H1 (cell line): Measurements from ENCODE around the gene TSPAN9. TPM values are rescaled to one million over a fixed set of nuclear protein-coding genes. Genes with fewer than 3 reads are reported as not detected.

Source experiments
- CTCF ChIA-PET: fragments of 300-600 bp; sonication (Branson Sonifier 250); formaldehyde crosslinking; loops from one replicate; lab custom pipeline; 2021; ENCODE audit not compliant: partially characterized antibody; lab: Charles Lee
- POLR2A ChIA-PET: fragments of 300-600 bp; sonication (Branson Sonifier 250); formaldehyde crosslinking; loops from one replicate; lab custom pipeline; 2021; ENCODE audit warnings: inconsistent platforms; ENCODE audit not compliant: partially characterized antibody; lab: Charles Lee
- DNase-seq, 2 experiments: peaks; one replicate each; pipeline versions ENCODE4 v3.0.0 to v3.0.0-alpha.2; 2010 to 2022; ENCODE audit warnings: low spot score in 2 of 2, low read depth in 1 of 2, mixed read lengths in 1 of 2
- FAIRE-seq: peaks from 2 replicates; lab custom pipeline; 2011; peaks lifted over from hg19 to GRCh38; lab: Jason Lieb, UNC
- H2AFZ ChIP-seq: 2 replicates; pipeline ENCODE4 v1.8.1; 2012; ENCODE audit warnings: low read length, inconsistent platforms
- H2AK5ac ChIP-seq: 2 replicates; pipeline ENCODE4 v1.6.1; 2013; ENCODE audit warnings: low read depth, low read length
- H2BK120ac ChIP-seq: replicated peaks from 2 replicates; pipeline ENCODE3; 2013; ENCODE audit warnings: low read depth, low read length, inconsistent platforms
- H2BK12ac ChIP-seq: 2 replicates; pipeline ENCODE4 v1.6.1; 2013; ENCODE audit warnings: low read depth, low read length
- H2BK15ac ChIP-seq: 2 replicates; pipeline ENCODE4 v1.6.1; 2013; ENCODE audit warnings: low read length
- H2BK20ac ChIP-seq: 2 replicates; pipeline ENCODE4 v1.6.1; 2013; ENCODE audit warnings: low read length
- H2BK5ac ChIP-seq: 2 replicates; pipeline ENCODE4 v1.6.1; 2013; ENCODE audit warnings: low read depth, low read length
- H3K14ac ChIP-seq: 2 replicates; pipeline ENCODE4 v1.6.1; 2013; ENCODE audit warnings: inconsistent platforms; ENCODE audit not compliant: insufficient read length
- H3K18ac ChIP-seq: 2 replicates; pipeline ENCODE4 v1.6.1; 2013; ENCODE audit warnings: low read length; ENCODE audit errors: extremely low read depth
- H3K23ac ChIP-seq: 2 replicates; pipeline ENCODE4 v1.6.1; 2013; ENCODE audit warnings: inconsistent platforms; ENCODE audit not compliant: insufficient read length
- H3K23me2 ChIP-seq: 2 replicates; pipeline ENCODE4 v1.6.1; 2013; ENCODE audit warnings: low read depth, low read length
- H3K27ac ChIP-seq: 2 replicates; pipeline ENCODE4 v1.6.1; 2011; ENCODE audit warnings: low read depth, low read length, inconsistent platforms
- H3K27me3 ChIP-seq, 4 experiments: replicated peaks in 1 of 4; 1 replicate in 1 of 4; 2 replicates in 3 of 4; pipeline versions ENCODE4 v1.6.1 to v1.8.1; 2011 to 2013; ENCODE audit warnings: low read length in 3 of 4, mild to moderate bottlenecking in 3 of 4, inconsistent platforms in 2 of 4, mixed read lengths in 2 of 4, moderate library complexity in 1 of 4; ENCODE audit not compliant: control insufficient read depth in 3 of 4, insufficient read depth in 3 of 4; ENCODE audit errors: extremely low read depth in 1 of 4
- H3K36me3 ChIP-seq, 4 experiments: 2 replicates each; pipeline versions ENCODE4 v1.6.1 to v1.8.1; 2011 to 2013; ENCODE audit warnings: mild to moderate bottlenecking in 4 of 4, low read length in 3 of 4, moderate library complexity in 2 of 4, control low read depth in 1 of 4, inconsistent platforms in 1 of 4; ENCODE audit not compliant: insufficient read depth in 4 of 4, control insufficient read depth in 2 of 4
- H3K4ac ChIP-seq: replicated peaks from 2 replicates; pipeline ENCODE3; 2013; ENCODE audit warnings: low read length, low read depth, mixed read lengths, inconsistent platforms; ENCODE audit not compliant: insufficient read length
- H3K4me1 ChIP-seq, 4 experiments: replicated peaks in 1 of 4; 1 replicate in 1 of 4; 2 replicates in 3 of 4; pipeline versions ENCODE4 v1.6.1 to v1.8.1; 2011 to 2013; ENCODE audit warnings: low read length in 3 of 4, inconsistent platforms in 2 of 4, mixed read lengths in 1 of 4; ENCODE audit not compliant: insufficient read depth in 4 of 4, control insufficient read depth in 3 of 4
- H3K4me2 ChIP-seq, 2 experiments: 2 replicates each; pipeline versions ENCODE4 v1.6.1 to v1.8.1; 2011 to 2013; ENCODE audit warnings: low read depth in 2 of 2, low read length in 2 of 2, control low read depth in 1 of 2, inconsistent platforms in 1 of 2, mild to moderate bottlenecking in 1 of 2; ENCODE audit not compliant: insufficient read depth in 1 of 2
- H3K4me3 ChIP-seq, 4 experiments: fragments of 200-600, 300-600 bp in 1 of 4; sonication (generic), shearing (Covaris generic), sonication (Bioruptor Twin) in 1 of 4; 2 replicates each; pipeline versions ENCODE4 v1.5.1 to v1.8.1; 2011 to 2016; ENCODE audit warnings: low read length in 4 of 4, low read depth in 3 of 4, control low read depth in 2 of 4, inconsistent platforms in 2 of 4, mild to moderate bottlenecking in 2 of 4, mixed read lengths in 1 of 4, moderate library complexity in 1 of 4; ENCODE audit not compliant: insufficient read depth in 2 of 4; ENCODE audit errors: extremely low read depth in 1 of 4
- H3K56ac ChIP-seq: replicated peaks from 2 replicates; pipeline ENCODE3; 2013; ENCODE audit warnings: low read depth, mild to moderate bottlenecking, mixed read lengths, low read length, inconsistent platforms; ENCODE audit not compliant: insufficient read length
- H3K79me1 ChIP-seq: 2 replicates; pipeline ENCODE4 v1.6.1; 2013; ENCODE audit warnings: low read depth, low read length, control low read depth
- H3K79me2 ChIP-seq, 2 experiments: 2 replicates each; pipeline versions ENCODE4 v1.6.1 to v1.8.1; 2012 to 2013; ENCODE audit warnings: low read length in 2 of 2, mild to moderate bottlenecking in 2 of 2, inconsistent platforms in 1 of 2; ENCODE audit not compliant: insufficient read depth in 2 of 2, control insufficient read depth in 1 of 2
- H3K9ac ChIP-seq, 4 experiments: replicated peaks in 1 of 4; 1 replicate in 1 of 4; 2 replicates in 3 of 4; pipeline versions ENCODE4 v1.6.1 to v1.8.1; 2011 to 2013; ENCODE audit warnings: low read depth in 3 of 4, low read length in 3 of 4, control low read depth in 2 of 4, mild to moderate bottlenecking in 2 of 4, moderate library complexity in 2 of 4, inconsistent platforms in 1 of 4; ENCODE audit errors: extremely low read depth in 1 of 4
- H3K9me3 ChIP-seq, 2 experiments: 2 replicates each; pipeline versions ENCODE4 v1.6.1 to v1.8.1; 2012 to 2013; ENCODE audit warnings: mild to moderate bottlenecking in 2 of 2, moderate library complexity in 2 of 2, control low read depth in 1 of 2, inconsistent platforms in 1 of 2, low read depth in 1 of 2, low read length in 1 of 2, mixed read lengths in 1 of 2; ENCODE audit not compliant: insufficient read depth in 2 of 2
- H4K20me1 ChIP-seq, 2 experiments: replicated peaks in 1 of 2; 2 replicates each; pipeline versions ENCODE3 to v1.8.1; 2011 to 2013; ENCODE audit warnings: inconsistent platforms in 2 of 2, low read length in 2 of 2, mild to moderate bottlenecking in 1 of 2; ENCODE audit not compliant: insufficient read depth in 2 of 2, control insufficient read depth in 1 of 2
- H4K5ac ChIP-seq: 2 replicates; pipeline ENCODE4 v1.6.1; 2013; ENCODE audit warnings: low read length, low read depth, mixed read lengths, inconsistent platforms; ENCODE audit not compliant: insufficient read length
- H4K8ac ChIP-seq: 2 replicates; pipeline ENCODE4 v1.8.0; 2013; ENCODE audit warnings: mild to moderate bottlenecking, moderate library complexity, low read length, inconsistent platforms; ENCODE audit not compliant: insufficient read depth; ENCODE audit errors: extremely low read depth
- H4K91ac ChIP-seq: replicated peaks from 2 replicates; pipeline ENCODE3; 2013; ENCODE audit warnings: low read length, mixed read lengths, inconsistent platforms; ENCODE audit not compliant: insufficient read length
- ASH2L ChIP-seq: fragments of 200-600, 300-600 bp; sonication (generic); IDR thresholded peaks from one replicate; pipeline ENCODE4 v1.7.1; 2017; ENCODE audit warnings: low read length
- BACH1 ChIP-seq: IDR thresholded peaks from 2 replicates; pipeline ENCODE4 v1.6.1; 2012; ENCODE audit warnings: low read length, improper control_type of control experiment
- BCL11A ChIP-seq, 2 experiments: IDR thresholded peaks; one replicate each; pipeline ENCODE4 v1.6.1; 2011; ENCODE audit warnings: low read depth in 2 of 2, low read length in 2 of 2, mild to moderate bottlenecking in 2 of 2
- CBX8 ChIP-seq: fragments of 300-800, 300-1000 bp; sonication (generic); IDR thresholded peaks from 2 replicates; pipeline ENCODE4 v1.7.1; 2016; ENCODE audit warnings: low read depth, low read length, borderline replicate concordance
- CHD1 ChIP-seq: IDR thresholded peaks from 2 replicates; pipeline ENCODE4 v1.6.1; 2012; ENCODE audit warnings: low read depth, low read length, improper control_type of control experiment
- CREB1 ChIP-seq: IDR thresholded peaks from 2 replicates; pipeline ENCODE4 v1.6.1; 2012; ENCODE audit warnings: inconsistent platforms
- EZH2 ChIP-seq: fragments of 200-600 bp; sonication (generic); IDR thresholded peaks from 2 replicates; pipeline ENCODE4 v1.7.1; 2012; ENCODE audit warnings: low read depth, mild to moderate bottlenecking, moderate library complexity, low read length, inconsistent platforms; ENCODE audit not compliant: severe bottlenecking
- HDAC2 ChIP-seq, 2 experiments: fragments of 300-600 bp in 1 of 2; sonication (generic) in 1 of 2; IDR thresholded peaks; 2 replicates each; pipeline ENCODE4 v1.6.1; 2011 to 2012; ENCODE audit warnings: low read depth in 2 of 2, low read length in 2 of 2, mild to moderate bottlenecking in 2 of 2, moderate library complexity in 2 of 2, borderline replicate concordance in 1 of 2, inconsistent platforms in 1 of 2
- JUN ChIP-seq: IDR thresholded peaks from 2 replicates; pipeline ENCODE4 v1.6.1; 2011; ENCODE audit warnings: low read depth, mild to moderate bottlenecking, improper control_type of control experiment, low read length
- KDM4A ChIP-seq: IDR thresholded peaks from one replicate; pipeline ENCODE4 v1.7.1; 2012; ENCODE audit warnings: low read depth, mild to moderate bottlenecking, moderate library complexity, low read length, inconsistent platforms; ENCODE audit not compliant: severe bottlenecking
- SP1 ChIP-seq: IDR thresholded peaks from 2 replicates; pipeline ENCODE4 v1.6.1; 2011; ENCODE audit warnings: low read depth, low read length
- SP4 ChIP-seq: IDR thresholded peaks from 2 replicates; pipeline ENCODE4 v1.6.1; 2012; ENCODE audit warnings: low read length, inconsistent platforms
- SUZ12 ChIP-seq: fragments of 200-600 bp; sonication (generic); IDR thresholded peaks from 2 replicates; pipeline ENCODE4 v1.6.1; 2012; ENCODE audit warnings: mild to moderate bottlenecking, inconsistent platforms, low read length, moderate library complexity, mixed read lengths
- TAF7 ChIP-seq: optimal IDR thresholded peaks from 2 replicates; pipeline ENCODE3; 2011; ENCODE audit warnings: low read depth, mild to moderate bottlenecking, inconsistent platforms, low read length, moderate library complexity, borderline replicate concordance
- WGBS, 2 experiments: shearing (Covaris generic) in 1 of 2; methylation state at CpG; one replicate each; pipeline versions ENCODE4 v1.1.6 to v1.1.7; 2013 to 2015; ENCODE audit warnings: low lambda C conversion rate in 2 of 2, mixed read lengths in 2 of 2, inconsistent platforms in 1 of 2, low coverage in 1 of 2, missing lambda C conversion rate in 1 of 2; ENCODE audit not compliant: insufficient replicate concordance in 2 of 2, insufficient coverage in 1 of 2, insufficient read length in 1 of 2; ENCODE audit errors: extremely low coverage in 1 of 2, missing lambda C conversion rate in 1 of 2; 5-methylcytosine and 5-hydroxymethylcytosine counted together
- polyA plus RNA-seq, 7 experiments: library from polyadenylated mRNA; depleted of rRNA in 3 of 7; stranded (reverse) in 5 of 7; unstranded in 2 of 7; fragments of >200 nt in 5 of 7; fragments of 200-250 nt in 2 of 7; gene quantifications; 1 replicate in 5 of 7; 2 replicates in 1 of 7; 4 replicates in 1 of 7; pipeline versions ENCODE4 v1.2.1 to v1.2.3, GENCODE V29; 2011 to 2013; ENCODE audit warnings: missing spikeins in 2 of 7, mixed read lengths in 2 of 7
- total RNA-seq: library from RNA; stranded (reverse); fragmentation: NEBNext Ultra II Directional; extraction: Animal tissue kit (Norgen Biotek cat#: 25700); gene quantifications from 2 replicates; pipeline ENCODE4 v1.2.1, GENCODE V29; 2021

Gene TSPAN9
- total and polyA plus RNA-seq, 2 of the 8 experiments (the other 6 are each of a cell fraction or from before 2014, with no cell fraction given) = 11.5 to 29.1 TPM

GRCh38 chr12:3302401-3303041 is 225.3 kb downstream of the TSPAN9 start:
- Histone ChIP-seq H2AK5ac (0 out of 2 replicates have a peak overlapping the region, but pooled peaks have one; percentile 40), H4K20me1 (no peaks in the 10 kb centered on the region), H2BK120ac (no peak overlapping the region), H2BK20ac (no peak overlapping the region), H3K4ac (no peak overlapping the region), H4K5ac (no peak overlapping the region), H3K18ac (no peak overlapping the region), H2BK5ac (no peak overlapping the region), H3K23ac (no peak overlapping the region), H2BK15ac (no peak overlapping the region), H2AFZ (no peak overlapping the region), H3K79me1 (no peaks in the 10 kb centered on the region), H3K27me3 (peaks cover 0 to 4% (median 2%) of the 10 kb centered on the region in 4 experiments; a peak in 2 of 7 replicates), H3K56ac (no peak overlapping the region), H3K4me3 (no peak overlapping the region), H2BK12ac (no peak overlapping the region), H3K79me2 (no peaks in the 10 kb centered on the region), H4K8ac (no peak overlapping the region), H3K14ac (no peak overlapping the region), H4K91ac (no peak overlapping the region), H3K23me2 (no peaks in the 10 kb centered on the region), H3K9me3 (no peaks in the 10 kb centered on the region), H3K9ac (no peak overlapping the region), H3K36me3 (no peaks in the 10 kb centered on the region), H3K4me1 (peaks cover 0 to 13% (median 4%) of the 10 kb centered on the region in 4 experiments; a peak in 5 of 7 replicates), H3K4me2 (no peak overlapping the region), H3K27ac (no peak overlapping the region)
- CTCF ChIA-PET = interaction anchor here (0.9 to 7.6 kb wide), 17 partner anchors 12 to 502 kb away, joined by 3 to 203 read pairs (median 14); partner anchors contain the start of gene CRACR2A
- DNase-seq (no peak), FAIRE-seq (no peak)
- WGBS, 2 experiments = 88% methylated on average over 16 of the region's 16 CpGs; no CpG with 5 or more reads in 1 of the 2 experiments
- POLR2A ChIA-PET = interaction anchor here (0.6 to 1.7 kb wide), 2 partner anchors 12 to 39 kb away, joined by 3 read pairs; no protein-coding TSS in a partner anchor
- TF ChIP-seq ASH2L (no peak), HDAC2 (IDR thresholded peaks at IDR 0.05; ENCODE audit: borderline replicate concordance in 1 of 2, low read depth in 2 of 2, low read length in 2 of 2) (no peak), JUN (no peak), CHD1 (no peak), BACH1 (no peak), TAF7 (no peak), EZH2 (no peak), BCL11A (IDR thresholded peaks at IDR 0.05; ENCODE audit: low read depth in 2 of 2, low read length in 2 of 2) (no peak), SP4 (no peak), CBX8 (no peak), KDM4A (no peak), SUZ12 (no peak), CREB1 (no peak), SP1 (no peak)
